Ovary (tissue), 9 donors: Measurements from ENCODE around the gene GP1BB. TPM values are rescaled to one million over a fixed set of nuclear protein-coding genes. Genes with fewer than 3 reads are reported as not detected.
"Not testable (repeated sequence)": the region's sequence is repeated elsewhere in the genome, so short reads cannot be mapped to it uniquely, and the experiment has no call there.

Experiments
- DNase-seq, 5 donors: peaks; one replicate each; pipeline ENCODE4 v3.0.0-alpha.2; 2019 to 2020
- H3K27ac ChIP-seq, 2 donors: fragments of 200-600 bp; one replicate each; pipeline versions ENCODE4 v1.5.1 to v1.8.0; 2019 to 2022
- H3K27me3 ChIP-seq: fragments of 200-600 bp; one replicate; pipeline ENCODE4 v1.8.0; 2022
- H3K36me3 ChIP-seq: fragments of 200-600 bp; sonication (generic); one replicate; pipeline ENCODE4 v1.5.1; 2019
- H3K4me1 ChIP-seq: one replicate; pipeline ENCODE4 v1.8.1; 2013; ENCODE audit warnings: mild to moderate bottlenecking, moderate library complexity; ENCODE audit not compliant: insufficient read depth
- H3K4me3 ChIP-seq: fragments of 200-600 bp; sonication (generic); one replicate; pipeline ENCODE4 v1.5.1; 2017
- H3K9me3 ChIP-seq, 2 donors: fragments of 200-600 bp in 1 of 2; sonication (generic) in 1 of 2; one replicate each; pipeline versions ENCODE4 v1.5.1 to v1.8.1; 2013 to 2019; ENCODE audit warnings: mild to moderate bottlenecking in 1 of 2, moderate library complexity in 1 of 2
- CTCF ChIP-seq, 3 donors: fragments of 450-650 bp in 2 of 3; fragments of 200-600 bp in 1 of 3; IDR thresholded peaks; one replicate each; pipeline versions ENCODE4 v1.5.1 to v1.8.0; 2016 to 2022; ENCODE audit warnings: antibody characterized with exemption in 3 of 3, mild to moderate bottlenecking in 1 of 3
- EP300 ChIP-seq: sonication (generic); formaldehyde crosslinking; IDR thresholded peaks from one replicate; pipeline ENCODE4 v1.6.1; 2017; ENCODE audit warnings: antibody characterized with exemption
- POLR2A ChIP-seq: fragments of 450-650 bp; IDR thresholded peaks from one replicate; pipeline ENCODE4 v1.6.1; 2017; ENCODE audit warnings: antibody characterized with exemption, mild to moderate bottlenecking, moderate library complexity
- WGBS, 3 donors: extraction: QIAGEN DNeasy Blood & Tissue Kit in 1 of 3; methylation state at CpG; one replicate each; pipeline versions ENCODE4 v1.1.5 to v1.1.7; 2013 to 2017; 5-methylcytosine and 5-hydroxymethylcytosine counted together
- intact Hi-C, 4 donors: fragments of 100-400 bp; cut with DNase I; formaldehyde crosslinking; loops; one replicate each; pipeline versions ENCODE4 v1.11.0 to v1.15.1; 2022 to 2023
- polyA plus RNA-seq, 2 donors: library from polyadenylated mRNA; stranded (reverse); fragments of 200-250 nt in 1 of 2; fragments of 350-450 nt in 1 of 2; fragmentation: Illumina TruSeq in 1 of 2; extraction: RNeasy Lipid Tissue Mini Kit (QIAGEN cat#74804) in 1 of 2; gene quantifications; one replicate each; pipeline ENCODE4 v1.2.3, GENCODE V29; 2013 to 2014
- total RNA-seq, 7 donors: library from RNA; depleted of rRNA in 2 of 7; stranded (reverse); fragments of >200 nt in 2 of 7; fragmentation: NEBNext Ultra II Directional in 3 of 7; extraction: Animal tissue kit (Norgen Biotek cat#: 25700) in 3 of 7; gene quantifications; one replicate each; pipeline versions ENCODE4 v1.1.0 to v1.2.4, GENCODE V29; 2016 to 2023
- donor health status: DM: no; HTN: no; CAD: no; lungs with moderate emphysema.
- donor health status: DM: no; HTN: no; CAD: no.
- donor health status: Bipolar disorder and iron deficiency.
- donor health status: DM: yes; HTN: yes; CAD: no.
- donor health status: DM: no; HTN: no; CAD: no.
- donor health status: DM: yes; HTN: yes; CAD: no.

Gene GP1BB
- total and polyA plus RNA-seq, 9 donors: 0.71 to 21.5 (median 7.7) TPM; not detected in 1

- Histone ChIP-seq H3K4me3 (no peak overlapping the region), H3K27me3 (no peaks in the 10 kb centered on the region), H3K9me3 (no peaks in the 10 kb centered on the region), H3K36me3 (no peaks in the 10 kb centered on the region), H3K4me1 (no peaks in the 10 kb centered on the region), H3K27ac (no peak overlapping the region)
- DNase-seq: no peak
- TF ChIP-seq EP300 (no peak), POLR2A (no peak), CTCF (IDR thresholded peaks at IDR 0.05) (no peak)
- WGBS, 3 donors: 55 to 66% (median 60%) methylated on average over 45 of the region's 45 CpGs
- intact Hi-C loops: no loop called here
These were observed 1.8 kb downstream of the GP1BB start for GRCh38 chr22:19724927-19725661.

GRCh38 chr22:19726064-19726788, 2.9 kb downstream of the GP1BB start:
- H3K36me3 ChIP-seq, H3K27me3 ChIP-seq, H3K27ac ChIP-seq, H3K4me1 ChIP-seq, H3K4me3 ChIP-seq, H3K9me3 ChIP-seq, DNase-seq, intact Hi-C loops: not testable (repeated sequence)
- WGBS, 3 donors: 74 to 86% (median 85%) methylated on average over 96 of the region's 96 CpGs

GRCh38 chr22:19727310-19728150, 4.2 kb downstream of the GP1BB start:
- no peaks in the 10 kb centered on the region for H3K9me3 ChIP-seq
- no peak for DNase-seq
- no peak overlapping the region for H3K4me3 ChIP-seq
- 26 to 46% (median 31%) methylated on average over 60 to 61 of the region's 61 CpGs for WGBS, 3 donors
- no peaks in the 10 kb centered on the region for H3K27me3 ChIP-seq
- no peak overlapping the region for H3K27ac ChIP-seq
- intact Hi-C loops: no loop called here
- no peak for TF ChIP-seq EP300
- no peaks in the 10 kb centered on the region for H3K36me3 ChIP-seq
- no peaks in the 10 kb centered on the region for H3K4me1 ChIP-seq

GRCh38 chr22:19728271-19728670, 4.9 kb downstream of the GP1BB start:
- 83 to 96% (median 83%) methylated on average over 6 of the region's 6 CpGs for WGBS, 3 donors
- TF ChIP-seq EP300 (no peak), CTCF (IDR thresholded peaks at IDR 0.05) (no peak), POLR2A (no peak)

GRCh38 chr22:19728836-19729235, 5.5 kb downstream of the GP1BB start:
- no peak for TF ChIP-seq EP300
- no peak for TF ChIP-seq POLR2A
- no peak for TF ChIP-seq CTCF (IDR thresholded peaks at IDR 0.05)
- WGBS, 3 donors: 79 to 83% (median 82%) methylated on average over 10 of the region's 10 CpGs
- intact Hi-C loops: no loop called here
- Histone ChIP-seq H3K27me3 (no peaks in the 10 kb centered on the region), H3K4me1 (no peaks in the 10 kb centered on the region), H3K27ac (no peak overlapping the region), H3K36me3 (no peaks in the 10 kb centered on the region), H3K4me3 (no peak overlapping the region), H3K9me3 (no peaks in the 10 kb centered on the region)
- no peak for DNase-seq

More at GRCh38 chr22:19728271-19728670, 4.9 kb downstream of the GP1BB start:
- no peaks in the 10 kb centered on the region for H3K36me3 ChIP-seq
- no peaks in the 10 kb centered on the region for H3K9me3 ChIP-seq
- H3K4me3 ChIP-seq: no peak overlapping the region
- intact Hi-C loops: no loop called here
- H3K27ac ChIP-seq: no peak overlapping the region
- no peak for DNase-seq
- H3K27me3 ChIP-seq: no peaks in the 10 kb centered on the region
- no peaks in the 10 kb centered on the region for H3K4me1 ChIP-seq
